Activated CD8-positive, alpha-beta memory T cell treated with anti-CD3 and anti-CD28 coated beads for 24 hours (primary cell): ENCODE data around the gene ZBTB42.

Experiments used
- DNase-seq: peaks from one replicate; pipeline ENCODE4 v3.0.0-alpha.2; 2020

The ZBTB42 gene

GRCh38 chr14:104800771-104801519, at the start of gene ZBTB42:
ZBTB42 (plus strand) TSS chr14:104801101; CDS start chr14:104801198, 97 bp downstream.
- DNase-seq = peak; percentile 84

GRCh38 chr14:104751539-104752422, 49.1 kb upstream of the ZBTB42 start:
- no peak for DNase-seq

GRCh38 chr14:104752423-104752734, 48.5 kb upstream of the ZBTB42 start:
- no peak for DNase-seq

GRCh38 chr14:104752735-104753527, 48.0 kb upstream of the ZBTB42 start, which contains the start of gene SIVA1:
SIVA1 (plus strand) TSS chr14:104753147; CDS start chr14:104753202, 55 bp downstream.
- DNase-seq = peak; percentile 99

- peak; percentile 70 for DNase-seq
These were observed 47.2 kb upstream of the ZBTB42 start for GRCh38 chr14:104753528-104754212.

GRCh38 chr14:104754213-104754851, 46.6 kb upstream of the ZBTB42 start:
- DNase-seq = no peak

GRCh38 chr14:104755621-104756020, 45.3 kb upstream of the ZBTB42 start:
- no peak for DNase-seq

GRCh38 chr14:104756477-104757237, 44.2 kb upstream of the ZBTB42 start:
- DNase-seq = no peak

- no peak for DNase-seq
These were observed 43.7 kb upstream of the ZBTB42 start for GRCh38 chr14:104757238-104757585.

- DNase-seq = no peak
These were observed 43.1 kb upstream of the ZBTB42 start for GRCh38 chr14:104757681-104758392.

- no peak for DNase-seq
These were observed 41.6 kb upstream of the ZBTB42 start for GRCh38 chr14:104758981-104759969.

GRCh38 chr14:104765517-104765916, 35.4 kb upstream of the ZBTB42 start:
- DNase-seq = no peak

- no peak for DNase-seq
These were observed 34.5 kb upstream of the ZBTB42 start for GRCh38 chr14:104766256-104766862.

- no peak for DNase-seq
These were observed 33.9 kb upstream of the ZBTB42 start for GRCh38 chr14:104766863-104767633.

- no peak for DNase-seq
These were observed 33.3 kb upstream of the ZBTB42 start for GRCh38 chr14:104767634-104767918.

GRCh38 chr14:104768437-104769323, 32.2 kb upstream of the ZBTB42 start:
- DNase-seq = peak; percentile 99
